Prostate gland (tissue), 2 donors: ENCODE measurements around the gene CERS3. TPM values are rescaled to one million over a fixed set of nuclear protein-coding genes. Genes with fewer than 3 reads are reported as not detected.

Experiments
- DNase-seq: peaks from one replicate; pipeline ENCODE4 v3.0.0-alpha.2; 2019; ENCODE audit warnings: low spot score
- H3K27ac ChIP-seq, 2 donors: fragments of 200-600 bp; sonication (generic); 2 replicates each; pipeline ENCODE4 v1.5.1; 2017 to 2019
- H3K27me3 ChIP-seq: fragments of 200-600 bp; sonication (generic); replicated peaks from 2 replicates; pipeline ENCODE4 v1.5.1; 2019; ENCODE audit not compliant: insufficient read depth
- H3K36me3 ChIP-seq, 2 donors: fragments of 200-600 bp; sonication (generic); 1 replicate in 1 of 2; 2 replicates in 1 of 2; pipeline versions ENCODE4 v1.5.1 to v1.8.1; 2017 to 2019
- H3K4me1 ChIP-seq: fragments of 200-600 bp; sonication (generic); replicated peaks from 2 replicates; pipeline ENCODE4 v1.5.1; 2019
- H3K4me3 ChIP-seq, 2 donors: fragments of 200-600 bp; sonication (generic); 2 replicates each; pipeline ENCODE4 v1.5.1; 2017 to 2019
- H3K9me3 ChIP-seq: fragments of 200-600 bp; sonication (generic); 2 replicates; pipeline ENCODE4 v1.5.1; 2017
- POLR2A ChIP-seq: fragments of 450-650 bp; IDR thresholded peaks from one replicate; pipeline ENCODE4 v1.6.1; 2016; ENCODE audit warnings: antibody characterized with exemption, mild to moderate bottlenecking
- POLR2AphosphoS5 ChIP-seq: sonication (generic); formaldehyde crosslinking; IDR thresholded peaks from one replicate; pipeline ENCODE4 v1.6.1; 2017; ENCODE audit warnings: antibody characterized with exemption
- WGBS: methylation state at CpG from one replicate; pipeline ENCODE4 v1.1.5; 2018; 5-methylcytosine and 5-hydroxymethylcytosine counted together
- intact Hi-C: fragments of 100-400 bp; cut with DNase I; formaldehyde crosslinking; loops from one replicate; pipeline ENCODE4 v1.14.2; 2022
- total RNA-seq, 2 donors: library from RNA; depleted of rRNA; stranded (reverse); fragments of >200 nt; gene quantifications; one replicate each; pipeline ENCODE4 v1.1.0, GENCODE V29; 2016
- TF ChIP-seq, protein P1 (sequence below), 4 experiments: fragments of 200-600 bp in 2 of 4; fragments of 450-650 bp in 2 of 4; sonication (generic) in 2 of 4; IDR thresholded peaks; 1 replicate in 3 of 4; 2 replicates in 1 of 4; pipeline ENCODE4 v1.5.1; 2016 to 2019; ENCODE audit warnings: antibody characterized with exemption in 4 of 4, mild to moderate bottlenecking in 2 of 4, moderate library complexity in 2 of 4

Gene CERS3
- total RNA-seq, 2 donors from 2014 or later, result 0.73 to 4.0 TPM

DNA sequence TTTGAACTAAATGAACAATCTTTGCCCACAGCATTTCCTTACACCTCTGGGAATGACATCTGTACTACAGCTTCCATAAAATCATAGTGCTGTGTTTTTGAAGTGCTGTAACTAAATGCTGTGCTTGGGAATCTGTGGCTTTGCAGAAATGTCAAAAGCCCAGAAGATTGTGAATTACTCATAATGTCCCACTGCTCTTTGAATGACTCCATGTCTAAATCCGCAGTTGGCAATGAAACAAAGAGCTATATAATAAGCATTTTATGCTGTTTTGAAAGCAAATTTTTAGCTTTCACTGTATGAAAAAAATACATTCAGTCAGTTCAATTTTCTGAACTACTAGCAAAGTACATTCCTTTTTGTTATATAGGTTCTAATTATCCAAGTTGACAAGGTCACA, 98.3 kb downstream of the CERS3 start:
- TF ChIP-seq POLR2AphosphoS5, result no peak
- TF ChIP-seq, protein P1, sequence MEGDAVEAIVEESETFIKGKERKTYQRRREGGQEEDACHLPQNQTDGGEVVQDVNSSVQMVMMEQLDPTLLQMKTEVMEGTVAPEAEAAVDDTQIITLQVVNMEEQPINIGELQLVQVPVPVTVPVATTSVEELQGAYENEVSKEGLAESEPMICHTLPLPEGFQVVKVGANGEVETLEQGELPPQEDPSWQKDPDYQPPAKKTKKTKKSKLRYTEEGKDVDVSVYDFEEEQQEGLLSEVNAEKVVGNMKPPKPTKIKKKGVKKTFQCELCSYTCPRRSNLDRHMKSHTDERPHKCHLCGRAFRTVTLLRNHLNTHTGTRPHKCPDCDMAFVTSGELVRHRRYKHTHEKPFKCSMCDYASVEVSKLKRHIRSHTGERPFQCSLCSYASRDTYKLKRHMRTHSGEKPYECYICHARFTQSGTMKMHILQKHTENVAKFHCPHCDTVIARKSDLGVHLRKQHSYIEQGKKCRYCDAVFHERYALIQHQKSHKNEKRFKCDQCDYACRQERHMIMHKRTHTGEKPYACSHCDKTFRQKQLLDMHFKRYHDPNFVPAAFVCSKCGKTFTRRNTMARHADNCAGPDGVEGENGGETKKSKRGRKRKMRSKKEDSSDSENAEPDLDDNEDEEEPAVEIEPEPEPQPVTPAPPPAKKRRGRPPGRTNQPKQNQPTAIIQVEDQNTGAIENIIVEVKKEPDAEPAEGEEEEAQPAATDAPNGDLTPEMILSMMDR (IDR thresholded peaks at IDR 0.05), result no peak
- TF ChIP-seq POLR2A, result no peak
- H3K27ac ChIP-seq, result no peak overlapping the region
- H3K27me3 ChIP-seq, result no peaks in the 10 kb centered on the region
- no peaks in the 10 kb centered on the region for H3K9me3 ChIP-seq
- DNase-seq, result no peak
- no peak overlapping the region for H3K4me3 ChIP-seq
- H3K4me1 ChIP-seq, result no peaks in the 10 kb centered on the region
- H3K36me3 ChIP-seq, result no peaks in the 10 kb centered on the region
- 96% methylated on average over 1 of the region's 1 CpG for WGBS
- intact Hi-C loops, result no loop called here

DNA sequence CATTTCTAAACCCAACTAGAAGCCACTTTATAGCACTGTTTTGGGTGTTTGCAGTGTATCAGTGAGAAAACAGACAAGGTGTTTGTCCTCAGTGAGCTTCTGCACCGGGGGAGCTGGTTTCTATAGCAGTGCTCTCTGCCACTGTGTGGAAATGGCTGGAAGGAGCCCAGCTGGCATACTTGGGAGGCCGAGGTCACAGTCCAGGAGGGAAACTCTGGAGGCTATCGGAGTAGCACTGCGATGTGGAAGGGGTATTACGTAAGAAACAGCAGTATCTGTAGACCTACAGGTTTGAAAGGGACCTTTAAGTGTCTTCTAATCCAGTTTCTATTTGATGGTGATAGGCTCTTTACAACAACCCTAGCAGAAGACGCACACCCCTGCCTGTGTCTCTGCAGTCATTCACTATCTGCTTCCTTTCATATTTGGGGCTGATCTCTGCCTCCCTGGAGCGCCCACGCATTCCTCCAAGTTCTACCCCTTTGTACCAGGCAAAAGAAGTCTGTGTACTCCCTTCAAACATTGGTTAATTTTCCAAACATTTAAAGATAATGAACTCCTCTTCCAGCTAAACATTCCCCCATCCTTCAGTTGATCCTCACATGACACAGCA, 99.5 kb downstream of the CERS3 start:
- H3K4me3 ChIP-seq, result no peak overlapping the region
- DNase-seq, result no peak
- intact Hi-C loops, result no loop called here
- H3K27ac ChIP-seq, result no peak overlapping the region
- TF ChIP-seq POLR2A (no peak), POLR2AphosphoS5 (no peak)
- TF ChIP-seq, protein P1 (IDR thresholded peaks at IDR 0.05), result no peak
- no peaks in the 10 kb centered on the region for H3K27me3 ChIP-seq
- H3K36me3 ChIP-seq, result no peaks in the 10 kb centered on the region
- H3K9me3 ChIP-seq, result no peaks in the 10 kb centered on the region
- no peaks in the 10 kb centered on the region for H3K4me1 ChIP-seq
- WGBS, result 91% methylated on average over 8 of the region's 8 CpGs

DNA sequence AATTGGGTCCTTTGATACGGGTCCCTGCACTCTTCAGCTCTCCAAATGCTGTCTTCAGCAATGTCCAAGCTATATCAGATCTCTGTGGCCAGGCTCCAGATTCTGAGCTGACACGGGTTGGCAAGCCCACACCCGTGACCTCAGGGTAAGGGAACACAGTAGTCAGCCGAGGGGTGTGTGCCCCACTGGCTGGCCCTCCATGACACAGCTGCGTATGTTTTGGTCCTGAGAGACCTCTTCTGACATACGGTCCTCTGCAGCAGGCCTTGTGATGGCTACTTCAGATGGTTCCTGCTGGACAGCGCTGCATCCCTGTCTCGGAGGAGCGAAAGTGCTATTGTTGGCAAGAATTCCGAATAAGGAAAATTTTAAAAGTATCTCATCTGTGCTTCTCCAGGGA, 101.8 kb downstream of the CERS3 start:
- intact Hi-C loops, result no loop called here
- WGBS, result 93% methylated on average over 10 of the region's 10 CpGs

DNA sequence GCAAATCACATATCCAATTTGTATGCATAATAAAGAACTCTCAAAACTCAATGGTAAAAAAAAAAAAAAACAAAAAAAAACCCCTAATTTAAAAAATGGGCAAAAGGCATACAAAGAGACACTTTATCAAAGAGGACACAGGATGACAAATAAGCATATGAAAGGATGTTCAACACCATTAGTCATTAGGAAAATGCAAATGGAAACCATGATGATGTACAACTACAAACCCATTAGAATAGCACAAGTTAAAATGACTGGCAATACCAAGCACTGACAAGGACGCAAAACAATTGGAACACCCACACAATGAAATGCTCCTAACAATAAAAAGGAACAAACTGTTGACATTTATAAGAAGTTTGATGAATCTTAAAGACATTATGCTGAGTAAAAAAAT, 123.6 kb downstream of the CERS3 start:
- Histone ChIP-seq H3K9me3 (no peaks in the 10 kb centered on the region), H3K4me1 (no peaks in the 10 kb centered on the region), H3K27me3 (no peaks in the 10 kb centered on the region), H3K27ac (no peak overlapping the region), H3K4me3 (no peak overlapping the region), H3K36me3 (no peaks in the 10 kb centered on the region)
- no peak for DNase-seq
- TF ChIP-seq, protein P1 (IDR thresholded peaks at IDR 0.05), result no peak
- intact Hi-C loops, result no loop called here
- 89% methylated on average over 1 of the region's 1 CpG for WGBS

More for the DNA sequence above, 101.8 kb downstream of the CERS3 start:
- Histone ChIP-seq H3K9me3 (no peaks in the 10 kb centered on the region), H3K36me3 (no peaks in the 10 kb centered on the region), H3K27me3 (no peaks in the 10 kb centered on the region), H3K4me1 (no peaks in the 10 kb centered on the region), H3K4me3 (no peak overlapping the region), H3K27ac (no peak overlapping the region)
- DNase-seq, result no peak
- TF ChIP-seq POLR2A (no peak), POLR2AphosphoS5 (no peak)

DNA sequence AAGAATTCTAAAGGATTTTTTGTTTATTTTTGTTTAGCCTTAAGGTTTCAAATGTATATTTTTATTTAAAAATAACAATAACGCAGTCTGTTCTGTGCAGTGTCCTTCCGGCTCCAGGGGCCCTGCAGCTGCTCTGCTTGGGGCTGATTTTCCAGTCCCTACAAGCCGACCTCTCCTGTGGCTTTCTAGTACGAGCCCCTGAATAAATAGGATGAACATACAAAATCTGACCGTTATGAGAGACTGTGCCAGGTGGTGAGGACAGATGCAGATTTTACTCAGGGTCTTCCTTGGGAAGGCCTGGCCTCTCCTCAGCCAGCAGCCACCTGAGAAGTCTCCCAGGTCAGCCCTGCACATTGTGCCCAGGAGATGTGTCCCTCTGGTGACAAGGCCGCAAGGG, 127.8 kb downstream of the CERS3 start:
- TF ChIP-seq POLR2AphosphoS5 (no peak), POLR2A (no peak)
- TF ChIP-seq, protein P1 (IDR thresholded peaks at IDR 0.05), result no peak
- Histone ChIP-seq H3K36me3 (no peaks in the 10 kb centered on the region), H3K9me3 (no peaks in the 10 kb centered on the region), H3K27ac (no peak overlapping the region), H3K4me3 (no peak overlapping the region), H3K4me1 (no peaks in the 10 kb centered on the region), H3K27me3 (no peaks in the 10 kb centered on the region)
- 85% methylated on average over 6 of the region's 6 CpGs for WGBS
- DNase-seq, result no peak
- intact Hi-C loops, result no loop called here
